AG04449 (cell line): ENCODE measurements around the gene CIC.

Source experiments
- CTCF ChIA-PET: fragments of 350-600 bp; formaldehyde crosslinking; extraction: SDS; loops from one replicate; lab custom pipeline; 2021; ENCODE audit warnings: antibody characterized with exemption; lab: Yijun Ruan, JAX
- POLR2A ChIA-PET: fragments of 400-600, 350-600 bp; formaldehyde crosslinking; extraction: SDS; loops from one replicate; lab custom pipeline; 2020; ENCODE audit warnings: antibody characterized with exemption, inconsistent platforms; lab: Yijun Ruan, JAX
- DNase-seq: peaks from one replicate; pipeline ENCODE4 v3.0.0-alpha.2; 2010; ENCODE audit warnings: low read depth, low spot score
- H3K4me3 ChIP-seq: 2 replicates; pipeline ENCODE4 v1.5.1; 2011; ENCODE audit warnings: low read depth, mild to moderate bottlenecking, control low read depth, low read length
- TF ChIP-seq, protein P1 (sequence below): IDR thresholded peaks from one replicate; pipeline ENCODE4 v1.5.1; 2011; ENCODE audit warnings: mild to moderate bottlenecking, moderate library complexity, low read length, control low read depth, inconsistent platforms; ENCODE audit not compliant: insufficient read depth; ENCODE audit errors: missing control alignments

The CIC gene

DNA sequence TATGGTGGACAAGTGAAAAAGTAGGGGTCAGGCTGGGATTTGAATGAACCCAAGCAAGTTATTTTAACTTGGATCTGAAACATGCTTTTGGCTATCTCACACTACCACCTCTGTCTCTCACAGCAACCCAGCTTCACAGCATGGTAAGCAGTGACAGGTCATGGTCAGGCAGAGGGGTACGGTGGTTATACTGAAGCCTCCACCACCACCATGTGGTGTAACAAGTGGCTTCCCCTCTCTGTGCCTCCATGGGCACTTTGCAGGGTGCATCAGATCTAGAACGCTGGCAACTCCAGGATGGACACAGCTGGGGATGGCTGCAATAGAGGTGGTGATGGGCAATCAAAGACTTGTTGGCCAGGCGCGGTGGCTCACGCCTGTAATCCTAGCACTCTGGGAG, 43.3 kb downstream of the CIC start:
- TF ChIP-seq, protein P1, sequence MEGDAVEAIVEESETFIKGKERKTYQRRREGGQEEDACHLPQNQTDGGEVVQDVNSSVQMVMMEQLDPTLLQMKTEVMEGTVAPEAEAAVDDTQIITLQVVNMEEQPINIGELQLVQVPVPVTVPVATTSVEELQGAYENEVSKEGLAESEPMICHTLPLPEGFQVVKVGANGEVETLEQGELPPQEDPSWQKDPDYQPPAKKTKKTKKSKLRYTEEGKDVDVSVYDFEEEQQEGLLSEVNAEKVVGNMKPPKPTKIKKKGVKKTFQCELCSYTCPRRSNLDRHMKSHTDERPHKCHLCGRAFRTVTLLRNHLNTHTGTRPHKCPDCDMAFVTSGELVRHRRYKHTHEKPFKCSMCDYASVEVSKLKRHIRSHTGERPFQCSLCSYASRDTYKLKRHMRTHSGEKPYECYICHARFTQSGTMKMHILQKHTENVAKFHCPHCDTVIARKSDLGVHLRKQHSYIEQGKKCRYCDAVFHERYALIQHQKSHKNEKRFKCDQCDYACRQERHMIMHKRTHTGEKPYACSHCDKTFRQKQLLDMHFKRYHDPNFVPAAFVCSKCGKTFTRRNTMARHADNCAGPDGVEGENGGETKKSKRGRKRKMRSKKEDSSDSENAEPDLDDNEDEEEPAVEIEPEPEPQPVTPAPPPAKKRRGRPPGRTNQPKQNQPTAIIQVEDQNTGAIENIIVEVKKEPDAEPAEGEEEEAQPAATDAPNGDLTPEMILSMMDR, result no peak
- ChIA-PET POLR2A (no interaction called here), CTCF (interaction anchor here (1.5 kb wide), 1 partner anchor 10 kb away, joined by 5 read pairs; no protein-coding TSS in a partner anchor)
- H3K4me3 ChIP-seq, result no peak overlapping the region
- no peak for DNase-seq

DNA sequence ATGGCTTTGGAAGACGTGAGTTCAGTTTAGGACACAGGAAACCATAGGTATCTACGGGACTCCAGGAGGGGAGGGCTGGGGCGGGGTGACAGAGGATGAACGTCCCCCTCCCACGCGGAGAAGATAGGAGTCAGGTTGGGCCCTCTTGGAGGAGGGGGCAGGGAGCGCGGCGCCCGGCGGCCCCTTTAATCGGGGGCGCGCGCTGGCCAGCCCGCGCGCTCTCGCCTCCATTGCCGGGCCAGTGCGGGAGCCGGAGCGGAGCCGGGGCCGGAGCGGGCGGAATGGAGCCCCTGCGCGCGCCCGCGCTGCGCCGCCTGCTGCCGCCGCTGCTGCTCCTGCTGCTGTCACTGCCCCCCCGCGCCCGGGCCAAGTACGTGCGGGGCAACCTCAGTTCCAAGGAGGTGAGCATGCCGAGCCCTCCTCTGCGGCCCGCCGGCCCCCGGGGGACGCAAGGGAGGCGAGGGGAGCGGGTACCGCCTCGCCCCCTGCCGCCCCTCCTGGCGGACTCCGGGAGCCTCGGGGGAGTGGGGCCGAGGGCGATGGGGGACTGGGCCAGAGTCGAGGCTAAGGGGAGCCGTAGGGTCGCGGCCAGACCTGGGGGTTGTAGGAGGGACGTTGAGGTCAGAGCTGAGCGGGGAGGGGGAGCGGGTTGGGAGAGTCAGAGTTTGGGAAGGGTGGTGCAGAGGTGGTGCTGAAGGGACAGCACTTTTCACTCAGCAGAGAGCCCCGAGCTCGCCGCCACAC, 44.2 kb downstream of the CIC start, which contains the start of gene TMEM145:
Gene TMEM145, plus strand, starts transcription at position 214 of the 744 bp plus-strand sequence. Its CDS starts 68 bp downstream, at position 282.
- TF ChIP-seq, protein P1, result no peak
- POLR2A ChIA-PET, result no interaction called here
- CTCF ChIA-PET, result interaction anchor here (1.0 to 1.3 kb wide), 3 partner anchors 9 to 17 kb away, joined by 3 to 5 read pairs (median 4); no protein-coding TSS in a partner anchor
- no peak for DNase-seq
- H3K4me3 ChIP-seq, result peak within 1 kb of the TSS; percentile 47

DNA sequence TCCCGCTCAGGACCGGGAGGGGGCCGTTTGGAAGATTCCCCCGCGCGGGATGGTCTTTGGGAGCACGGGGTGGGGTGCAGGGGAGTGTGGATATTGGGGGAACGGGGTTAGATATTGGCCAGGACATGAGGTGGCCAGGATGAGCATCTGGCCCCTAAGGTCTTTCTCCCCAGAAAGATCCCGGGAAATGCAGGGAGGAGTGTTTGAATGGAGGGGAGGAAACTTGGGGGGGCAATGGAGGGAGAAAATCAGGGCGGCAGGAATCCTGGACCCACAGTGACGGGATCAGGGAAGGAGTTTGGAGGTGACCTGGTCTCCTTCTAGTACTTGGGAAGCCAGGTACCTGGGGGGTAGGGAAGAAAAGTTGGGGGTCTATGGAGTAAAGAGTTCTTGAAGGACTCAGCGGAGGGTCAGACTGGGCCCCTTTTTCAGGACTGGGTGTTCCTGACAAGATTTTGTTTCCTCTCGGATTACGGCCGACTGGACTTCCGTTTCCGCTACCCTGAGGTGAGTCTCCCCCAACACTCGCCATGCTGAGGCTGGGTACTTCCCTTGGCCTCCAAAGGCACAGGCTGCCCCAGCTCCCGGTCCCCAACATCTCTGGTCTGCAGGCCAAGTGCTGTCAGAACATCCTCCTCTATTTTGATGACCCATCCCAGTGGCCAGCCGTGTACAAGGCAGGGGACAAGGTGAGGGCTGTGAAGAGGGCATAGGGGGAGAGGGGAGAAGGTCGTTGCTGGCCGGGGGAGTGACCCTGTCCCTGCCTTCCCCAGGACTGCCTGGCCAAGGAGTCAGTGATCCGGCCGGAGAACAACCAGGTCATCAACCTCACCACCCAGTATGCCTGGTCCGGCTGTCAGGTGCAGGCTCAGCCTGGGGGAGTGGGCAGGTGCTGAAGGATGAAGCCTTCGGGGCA, 45.0 kb downstream of the CIC start:
- ChIA-PET POLR2A (no interaction called here), CTCF (interaction anchor here (1.0 to 1.3 kb wide), 3 partner anchors 8 to 18 kb away, joined by 3 to 5 read pairs (median 4); no protein-coding TSS in a partner anchor)
- DNase-seq, result no peak
- H3K4me3 ChIP-seq, result no peak overlapping the region
- TF ChIP-seq, protein P1, result peak; percentile 16

DNA sequence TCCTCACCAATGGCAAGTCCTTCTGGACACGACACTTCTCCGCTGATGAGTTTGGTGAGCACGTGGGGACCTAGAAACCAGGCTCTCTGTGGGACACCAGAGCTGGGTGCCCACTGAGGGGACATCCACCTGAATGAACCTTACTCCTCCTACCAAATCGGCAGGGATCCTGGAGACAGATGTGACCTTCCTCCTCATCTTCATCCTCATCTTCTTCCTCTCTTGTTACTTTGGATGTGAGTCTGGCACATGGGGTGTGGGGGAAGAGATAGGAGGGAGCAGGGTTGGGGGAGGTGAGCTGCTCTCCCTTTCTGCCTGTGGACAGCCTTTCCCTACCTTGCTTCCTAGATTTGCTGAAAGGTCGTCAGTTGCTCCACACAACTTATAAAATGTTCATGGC, 46.0 kb downstream of the CIC start:
- DNase-seq, result no peak
- CTCF ChIA-PET, result no interaction called here
- TF ChIP-seq, protein P1, result no peak
- no peak overlapping the region for H3K4me3 ChIP-seq
- POLR2A ChIA-PET, result no interaction called here

DNA sequence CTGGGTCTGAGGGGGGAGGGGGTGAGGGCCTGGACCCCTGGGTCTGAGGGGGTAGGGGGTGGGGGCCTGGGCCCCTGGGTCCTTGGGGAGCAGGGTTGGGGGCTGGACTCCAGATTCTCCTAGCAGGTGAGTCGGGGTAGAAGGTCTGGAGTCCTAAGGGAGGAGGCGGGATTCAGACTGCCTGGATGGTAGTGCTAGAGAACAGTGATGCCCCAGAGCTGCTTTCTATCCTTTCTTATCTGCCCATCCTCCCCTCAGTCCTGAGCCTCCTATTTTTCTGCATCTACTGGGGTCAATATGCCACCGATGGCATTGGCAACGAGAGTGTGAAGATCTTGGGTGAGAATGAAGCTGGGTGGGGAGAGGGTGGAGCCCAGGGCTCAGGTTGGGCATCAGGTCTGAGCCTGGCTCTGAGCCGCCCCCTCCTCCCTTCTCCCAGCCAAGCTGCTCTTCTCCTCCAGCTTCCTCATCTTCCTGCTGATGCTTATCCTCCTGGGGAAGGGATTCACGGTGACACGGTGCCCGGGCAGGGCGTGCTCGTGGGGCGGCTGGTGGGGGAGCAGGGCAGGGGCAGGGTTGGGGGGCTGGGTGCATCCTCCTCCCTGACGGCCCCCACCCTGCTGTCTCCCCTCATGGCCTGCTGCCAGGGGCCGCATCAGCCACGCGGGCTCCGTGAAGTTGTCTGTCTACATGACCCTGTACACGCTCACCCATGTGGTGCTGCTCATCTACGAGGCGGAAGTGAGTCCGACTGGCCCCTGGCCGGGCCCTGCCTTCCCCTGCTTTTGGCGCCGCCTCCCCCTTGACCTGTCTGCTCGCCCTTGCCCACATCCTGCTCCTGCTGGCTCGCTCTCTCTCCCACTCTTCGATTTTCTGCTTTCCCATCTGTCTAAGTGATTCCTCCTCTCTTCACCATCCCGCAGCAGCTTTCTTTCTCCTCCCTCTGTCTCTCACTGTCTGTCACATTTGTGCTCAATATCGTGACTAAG, 47.5 kb downstream of the CIC start:
- ChIA-PET CTCF (interaction anchor here (0.8 kb wide), 1 partner anchor 19 kb away, joined by 4 read pairs; no protein-coding TSS in a partner anchor), POLR2A (no interaction called here)
- TF ChIP-seq, protein P1, result no peak
- DNase-seq, result no peak
- H3K4me3 ChIP-seq, result no peak overlapping the region
